K562 (cell line): Measurements from ENCODE around the gene BCKDK. TPM values are rescaled to one million over a fixed set of nuclear protein-coding genes. Genes with fewer than 3 reads are reported as not detected.

ENCODE experiments used
- BDP1 ChIP-seq: IDR thresholded peaks from 3 replicates; pipeline ENCODE4 v1.6.1; 2011; ENCODE audit not compliant: insufficient read length, insufficient read depth
- BRD9 ChIP-seq: fragments of 450-650 bp; IDR thresholded peaks from 2 replicates; pipeline ENCODE4 v1.6.1; 2018; ENCODE audit warnings: low read depth; ENCODE audit not compliant: partially characterized antibody
- CREM ChIP-seq: IDR thresholded peaks from 2 replicates; pipeline ENCODE4 v1.6.1; 2014; ENCODE audit warnings: antibody characterized with exemption, low read depth
- CTCF ChIP-seq, 3 experiments: IDR thresholded peaks in 2 of 3; conservative IDR thresholded peaks in 1 of 3; 2 replicates each; pipeline ENCODE4 v1.5.1; 2011 to 2012; ENCODE audit warnings: low read length in 3 of 3, mild to moderate bottlenecking in 3 of 3, control low read depth in 2 of 3, improper control_type of control experiment in 1 of 3, inconsistent platforms in 1 of 3, low read depth in 1 of 3, mixed read lengths in 1 of 3, moderate library complexity in 1 of 3; ENCODE audit not compliant: insufficient read depth in 2 of 3
- ELF2 ChIP-seq: fragments of 250-450 bp; sonication (Bioruptor Pico); IDR thresholded peaks from 2 replicates; pipeline ENCODE4 v1.5.0; 2021; ENCODE audit warnings: mild to moderate bottlenecking
- GATA2 ChIP-seq: sonication (generic); formaldehyde crosslinking; IDR thresholded peaks from 2 replicates; pipeline ENCODE4 v1.4.0; 2020; ENCODE audit warnings: mild to moderate bottlenecking, missing genetic modification reagents
- ILK ChIP-seq: fragments of 450-650 bp; IDR thresholded peaks from 2 replicates; pipeline ENCODE4 v1.6.1; 2016; ENCODE audit warnings: missing genetic modification characterization, low read depth, mild to moderate bottlenecking, missing compliant biosample characterization, moderate library complexity, borderline replicate concordance
- KDM4B ChIP-seq, 2 experiments: fragments of 450-650 bp in 1 of 2; sonication (generic) in 1 of 2; IDR thresholded peaks; 2 replicates each; pipeline ENCODE4 v1.6.1; 2016 to 2017; ENCODE audit warnings: borderline replicate concordance in 2 of 2, antibody characterized with exemption in 1 of 2, low read depth in 1 of 2, mild to moderate bottlenecking in 1 of 2
- LARP7 ChIP-seq: fragments of 450-650 bp; IDR thresholded peaks from 2 replicates; pipeline ENCODE4 v1.6.1; 2016
- NCOA1 ChIP-seq: fragments of 450-650 bp; IDR thresholded peaks from 2 replicates; pipeline ENCODE4 v1.6.1; 2016; ENCODE audit warnings: low read depth
- NEUROD1 ChIP-seq: fragments of 150-350 bp; IDR thresholded peaks from 2 replicates; pipeline ENCODE4 v1.6.1; 2014; ENCODE audit warnings: borderline replicate concordance, low read length, low read depth; ENCODE audit not compliant: partially characterized antibody
- NKRF ChIP-seq: fragments of 450-650 bp; IDR thresholded peaks from 2 replicates; pipeline ENCODE4 v1.6.1; 2016; ENCODE audit warnings: borderline replicate concordance
- NONO ChIP-seq, 2 experiments: fragments of 200-400 bp in 1 of 2; fragments of 450-650 bp in 1 of 2; formaldehyde crosslinking in 1 of 2; IDR thresholded peaks; 2 replicates each; pipeline ENCODE4 v1.6.1; 2017; ENCODE audit warnings: low read depth in 2 of 2, mild to moderate bottlenecking in 2 of 2, moderate library complexity in 2 of 2, low read length in 1 of 2
- NR1H2 ChIP-seq: sonication (generic); formaldehyde crosslinking; IDR thresholded peaks from 2 replicates; pipeline ENCODE4 v1.4.0; 2020; ENCODE audit warnings: mild to moderate bottlenecking, missing genetic modification reagents
- POLR3G ChIP-seq: IDR thresholded peaks from 2 replicates; pipeline ENCODE4 v1.6.1; 2011; ENCODE audit not compliant: insufficient read length, insufficient replicate concordance; ENCODE audit errors: extremely low read depth
- RNF2 ChIP-seq: sonication (generic); IDR thresholded peaks from 2 replicates; pipeline ENCODE4 v1.6.1; 2016
- ZC3H4 ChIP-seq: sonication (generic); formaldehyde crosslinking; IDR thresholded peaks from 2 replicates; pipeline ENCODE4 v1.9.0; 2021; ENCODE audit warnings: missing genetic modification reagents, borderline replicate concordance
- ZNF431 ChIP-seq: sonication (generic); formaldehyde crosslinking; IDR thresholded peaks from 2 replicates; pipeline ENCODE4 v1.8.0; 2022; ENCODE audit warnings: mild to moderate bottlenecking, missing genetic modification reagents
- ZNF780A ChIP-seq: fragments of 250-450 bp; sonication (Bioruptor Pico); IDR thresholded peaks from 2 replicates; pipeline ENCODE4 v1.5.0; 2021; ENCODE audit warnings: mild to moderate bottlenecking
- polyA plus RNA-seq, 8 experiments: library from polyadenylated mRNA; depleted of rRNA in 4 of 8; stranded (reverse) in 5 of 8; unstranded in 3 of 8; fragments of >200 nt; fragmentation: Nextera tagmentation in 2 of 8; fragmentation: Illumina TruSeq in 1 of 8; extraction: Ambion mirVana in 2 of 8; extraction: Trizol in 1 of 8; gene quantifications; 2 replicates each; pipeline versions ENCODE4 v1.2.1 to v1.2.3, GENCODE V29; 2011 to 2014; ENCODE audit warnings: inconsistent platforms in 1 of 8, missing spikeins in 1 of 8
- total RNA-seq, 7 experiments: library from RNA; depleted of rRNA in 6 of 7; stranded (reverse); fragments of >200 nt in 6 of 7; fragmentation: Illumina TruSeq in 2 of 7; extraction: Trizol in 2 of 7; gene quantifications; 2 replicates each; pipeline versions ENCODE4 v1.2.1 to v1.2.3, GENCODE V29; 2011 to 2021; ENCODE audit warnings: low replicate concordance in 1 of 7
- TF ChIP-seq, protein P1 (sequence below): fragments of 250-450 bp; sonication (Bioruptor Pico); IDR thresholded peaks from 2 replicates; pipeline ENCODE4 v1.4.0; 2020

Gene BCKDK
- total and polyA plus RNA-seq, 9 of the 15 experiments (the other 6 are each of a cell fraction or from before 2014, with no cell fraction given), result 0.58 to 34.8 (median 13.1) TPM

DNA sequence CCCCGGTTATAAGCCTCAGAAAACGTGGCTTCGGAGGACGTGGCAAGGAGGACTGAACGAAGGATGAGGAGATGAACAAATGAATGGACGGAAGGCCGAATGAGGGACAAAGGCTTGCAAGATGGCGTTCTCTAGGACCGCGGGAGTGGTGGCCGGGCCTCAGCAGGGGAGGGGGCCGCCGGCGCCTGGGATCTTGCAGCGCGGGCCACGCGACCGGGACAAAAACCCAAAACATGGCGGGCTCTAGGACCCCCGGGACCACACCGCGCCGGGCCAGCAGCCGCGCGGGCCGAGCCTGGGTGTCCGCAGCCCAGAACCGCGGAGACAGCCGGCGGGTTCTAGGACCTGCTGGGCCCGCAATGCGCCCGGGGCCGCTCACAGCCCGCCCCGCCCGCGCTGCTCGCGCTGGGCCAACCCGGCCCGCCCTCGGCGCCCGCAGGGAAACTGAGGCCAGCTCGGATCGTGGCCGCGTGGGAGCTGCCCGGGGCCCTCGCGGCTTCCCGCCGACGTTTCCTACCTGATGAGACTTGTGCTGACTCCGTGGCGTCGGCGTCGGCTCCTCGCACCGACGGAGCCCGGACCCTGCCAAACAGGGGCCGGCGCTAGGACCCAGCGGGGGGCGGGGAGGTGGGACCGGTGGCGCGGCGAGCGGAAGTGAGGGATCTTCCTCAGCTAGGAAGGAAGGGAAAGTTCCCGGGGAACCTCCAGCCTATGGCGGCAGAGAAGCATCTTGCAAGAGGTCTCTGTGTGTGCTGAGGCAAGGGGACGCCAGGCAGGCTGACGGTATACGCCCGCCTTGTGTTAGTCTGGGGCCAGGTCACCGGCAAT is 34.8 kb upstream of the BCKDK start (continued):
- TF ChIP-seq, protein P1, sequence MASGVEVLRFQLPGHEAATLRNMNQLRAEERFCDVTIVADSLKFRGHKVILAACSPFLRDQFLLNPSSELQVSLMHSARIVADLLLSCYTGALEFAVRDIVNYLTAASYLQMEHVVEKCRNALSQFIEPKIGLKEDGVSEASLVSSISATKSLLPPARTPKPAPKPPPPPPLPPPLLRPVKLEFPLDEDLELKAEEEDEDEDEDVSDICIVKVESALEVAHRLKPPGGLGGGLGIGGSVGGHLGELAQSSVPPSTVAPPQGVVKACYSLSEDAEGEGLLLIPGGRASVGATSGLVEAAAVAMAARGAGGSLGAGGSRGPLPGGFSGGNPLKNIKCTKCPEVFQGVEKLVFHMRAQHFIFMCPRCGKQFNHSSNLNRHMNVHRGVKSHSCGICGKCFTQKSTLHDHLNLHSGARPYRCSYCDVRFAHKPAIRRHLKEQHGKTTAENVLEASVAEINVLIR (CRISPR knock-in tag), result no peak
- peak; percentile 63 to 89; a peak in 3 of 4 replicates for TF ChIP-seq NONO (IDR thresholded peaks at IDR 0.05; ENCODE audit: low read depth in 2 of 2, low read length in 1 of 2)
- TF ChIP-seq RNF2, result peak; percentile 65; the same call in 1 of the 2 replicates
- TF ChIP-seq LARP7, result 0 out of 2 replicates have a peak, but pooled peaks have one; percentile 25
- peak; percentile 96 for TF ChIP-seq NEUROD1
- TF ChIP-seq NR1H2, result no peak
- no peak for TF ChIP-seq POLR3G
- TF ChIP-seq CTCF (IDR thresholded peaks at IDR 0.05 in 2 of 3, conservative IDR thresholded peaks at IDR 0.05 in 1 of 3; ENCODE audit: insufficient read depth in 2 of 3, low read depth in 1 of 3, low read length in 3 of 3), result no peak
- TF ChIP-seq NKRF, result peak; percentile 81
- TF ChIP-seq BRD9, result no peak
- TF ChIP-seq ILK (tag), result no peak
- TF ChIP-seq ZNF780A, result no peak
- no peak for TF ChIP-seq GATA2 (CRISPR knock-in tag)
- no peak for TF ChIP-seq BDP1
- peak; percentile 66 for TF ChIP-seq CREM
- no peak for TF ChIP-seq ELF2
- no peak for TF ChIP-seq KDM4B (IDR thresholded peaks at IDR 0.05; ENCODE audit: borderline replicate concordance in 2 of 2, low read depth in 1 of 2)
- no peak for TF ChIP-seq NCOA1
- TF ChIP-seq ZNF431 (CRISPR knock-in tag), result 0 out of 2 replicates have a peak, but pooled peaks have one; percentile 1
- TF ChIP-seq ZC3H4 (CRISPR knock-in tag), result peak; percentile 63; the same call in 1 of the 2 replicates
